SIG-M5 (cell line): Measurements from ENCODE around the gene PRR7.

Experiments used
- DNase-seq: peaks from one replicate; lab custom pipeline; 2025; lab: John Stamatoyannopoulos, UW

PRR7 gene

GRCh38 chr5:177452688-177453638 is 6.3 kb downstream of the PRR7 start:
- DNase-seq, result no peak

GRCh38 chr5:177453852-177454396 is 7.3 kb downstream of the PRR7 start:
- DNase-seq, result no peak

GRCh38 chr5:177454397-177455035 is 7.9 kb downstream of the PRR7 start:
- no peak for DNase-seq

- DNase-seq, result no peak
Measured at GRCh38 chr5:177455036-177455660, 8.5 kb downstream of the PRR7 start.

- peak; percentile 52 for DNase-seq
Measured at GRCh38 chr5:177455661-177456590, 9.3 kb downstream of the PRR7 start.

- DNase-seq, result no peak
Measured at GRCh38 chr5:177456591-177456964, 10.0 kb downstream of the PRR7 start.

- peak; percentile 81 for DNase-seq
Measured at GRCh38 chr5:177456976-177457851, 10.6 kb downstream of the PRR7 start.

GRCh38 chr5:177457852-177458681 is 11.5 kb downstream of the PRR7 start:
- no peak for DNase-seq

- DNase-seq, result no peak
Measured at GRCh38 chr5:177458912-177459350, 12.3 kb downstream of the PRR7 start.

- DNase-seq, result no peak
Measured at GRCh38 chr5:177459357-177459756, 12.7 kb downstream of the PRR7 start.

GRCh38 chr5:177459819-177460628 is 13.4 kb downstream of the PRR7 start:
- DNase-seq, result no peak

GRCh38 chr5:177462021-177462670 is 15.5 kb downstream of the PRR7 start:
- peak; percentile 54 for DNase-seq

- DNase-seq, result no peak
Measured at GRCh38 chr5:177465044-177465443, 18.4 kb downstream of the PRR7 start.

GRCh38 chr5:177466861-177467260 is 20.2 kb downstream of the PRR7 start:
- no peak for DNase-seq

- DNase-seq, result no peak
Measured at GRCh38 chr5:177467436-177467835, 20.8 kb downstream of the PRR7 start.

GRCh38 chr5:177468329-177468684 is 21.7 kb downstream of the PRR7 start:
- DNase-seq, result no peak

GRCh38 chr5:177468685-177469628 is 22.3 kb downstream of the PRR7 start:
- DNase-seq, result no peak
